ENCODE measurements around the gene GAB1.

Gene GAB1

GRCh38 chr4:143391261-143391660 lies 54.6 kb downstream of the GAB1 start:
- no peak for DNase-seq

- DNase-seq, result no peak
Observed at GRCh38 chr4:143391895-143392294, 55.2 kb downstream of the GAB1 start.

- no peak for DNase-seq
Observed at GRCh38 chr4:143393195-143393594, 56.5 kb downstream of the GAB1 start.

- no peak for DNase-seq
Observed at GRCh38 chr4:143394739-143395453, 58.2 kb downstream of the GAB1 start.

DNA sequence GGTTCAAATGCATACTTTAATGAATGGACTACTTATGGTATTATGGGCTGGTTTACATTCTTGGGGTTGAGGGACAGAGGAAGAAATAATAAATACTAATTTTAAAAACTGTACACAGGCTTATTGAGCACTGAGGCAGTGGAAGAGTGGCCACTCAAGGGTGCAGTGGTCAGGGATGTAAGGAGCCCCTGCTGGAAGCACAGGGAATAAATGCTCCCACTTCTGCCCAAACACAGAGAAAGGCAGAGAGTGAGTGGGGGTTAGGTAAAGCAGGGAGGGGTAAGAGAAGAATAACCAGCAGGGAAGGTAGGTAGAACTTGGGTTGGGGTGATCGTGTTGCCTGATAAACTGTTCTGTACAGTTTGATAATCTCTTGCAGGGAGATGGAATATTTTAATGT lies 60.0 kb downstream of the GAB1 start:
- DNase-seq, result no peak

GRCh38 chr4:143397335-143397734 lies 60.7 kb downstream of the GAB1 start:
- no peak for DNase-seq

GRCh38 chr4:143397887-143398286 lies 61.2 kb downstream of the GAB1 start:
- DNase-seq, result no peak

DNA sequence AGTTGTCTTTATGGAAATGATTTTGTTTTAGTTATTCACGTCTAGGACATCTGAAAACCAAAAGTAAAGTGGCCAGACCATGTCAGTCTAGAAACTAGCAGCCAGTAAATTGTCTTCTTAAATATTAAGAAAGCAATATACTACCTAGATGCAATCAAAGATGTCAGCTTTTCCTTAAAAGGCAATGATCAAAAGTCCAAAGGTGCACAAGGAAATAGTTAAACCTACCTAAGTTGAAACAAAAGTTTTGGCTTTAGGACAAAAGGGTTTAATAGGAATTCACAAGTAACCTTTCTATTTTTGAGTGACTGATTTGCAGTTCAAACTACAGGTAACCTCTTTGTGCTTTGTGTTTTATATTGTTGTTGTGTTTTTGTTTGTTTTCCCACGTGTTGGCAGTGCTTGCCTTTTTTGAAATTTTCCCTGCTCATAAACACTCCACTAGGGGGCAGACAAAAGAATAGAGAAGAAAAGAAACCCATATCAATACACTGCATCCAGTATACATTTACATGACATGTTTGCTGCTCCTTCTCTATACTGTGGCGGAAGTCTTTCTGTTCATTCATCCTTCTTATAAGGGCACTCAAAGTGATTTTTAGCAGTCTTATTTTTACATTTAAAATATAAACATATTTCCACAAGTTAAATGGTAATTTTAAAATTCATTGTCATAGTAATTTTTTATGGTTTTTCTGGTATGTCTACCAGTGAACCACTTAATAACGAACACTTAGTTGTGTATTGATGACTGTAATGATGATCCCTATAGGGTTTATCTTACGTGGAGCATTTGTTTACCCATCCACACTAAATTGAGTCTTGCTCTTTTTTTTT lies 62.7 kb downstream of the GAB1 start:
- DNase-seq, result peak in 1 of 2 experiments; percentile 17

DNA sequence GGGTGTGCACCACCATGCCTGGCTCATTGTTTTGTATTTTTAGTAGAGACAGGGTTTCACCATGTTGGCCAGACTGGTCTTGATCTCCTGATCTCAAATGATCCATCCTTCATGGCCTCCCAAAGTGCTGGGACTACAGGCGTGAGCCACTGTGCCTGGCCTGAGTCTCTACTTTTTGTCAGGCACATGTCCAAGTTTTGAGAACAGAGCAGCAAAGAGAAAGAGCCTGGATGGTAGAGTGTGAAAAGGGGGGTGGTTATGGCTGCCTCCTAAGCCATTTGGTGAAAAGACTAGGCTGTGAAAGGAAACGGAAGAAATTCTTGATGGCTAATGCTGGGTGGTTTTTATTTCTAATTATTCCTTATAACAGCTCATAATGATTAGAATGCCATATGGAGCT lies 63.4 kb downstream of the GAB1 start:
- no peak for DNase-seq

- DNase-seq, result no peak
Observed at GRCh38 chr4:143402776-143403552, 66.3 kb downstream of the GAB1 start.

DNA sequence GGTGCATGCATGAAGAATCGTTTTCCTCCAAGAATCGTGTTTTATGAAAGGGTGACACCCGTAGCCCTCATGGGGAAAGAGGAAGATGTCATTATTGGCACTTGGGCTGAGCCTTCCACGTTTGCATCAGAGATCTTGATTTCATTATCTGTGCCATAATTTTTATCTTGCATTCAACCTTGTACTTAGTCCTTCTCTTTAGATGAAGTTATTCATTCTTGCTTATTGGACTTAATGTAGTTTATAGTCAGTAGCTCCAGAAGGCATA lies 66.8 kb downstream of the GAB1 start:
- DNase-seq, result no peak

DNA sequence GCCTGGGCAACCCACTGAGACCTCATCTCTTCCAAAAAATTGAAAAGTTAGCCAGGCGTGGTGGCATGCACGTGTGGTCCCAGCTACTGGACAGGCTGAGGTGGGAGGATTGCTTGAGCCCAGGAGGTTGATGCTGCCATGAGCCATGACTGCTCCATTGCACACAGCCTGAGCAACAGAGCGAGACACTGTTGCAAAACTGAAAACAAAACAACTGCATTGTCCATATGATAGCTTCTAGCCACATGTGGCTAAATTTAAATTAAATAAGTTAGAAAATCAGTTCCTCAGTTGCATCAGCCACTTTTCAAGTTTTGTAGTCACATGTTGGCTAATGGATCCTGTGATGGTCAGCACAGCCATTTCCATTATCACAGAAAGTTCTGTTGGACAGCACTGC lies 67.9 kb downstream of the GAB1 start:
- no peak for DNase-seq

DNA sequence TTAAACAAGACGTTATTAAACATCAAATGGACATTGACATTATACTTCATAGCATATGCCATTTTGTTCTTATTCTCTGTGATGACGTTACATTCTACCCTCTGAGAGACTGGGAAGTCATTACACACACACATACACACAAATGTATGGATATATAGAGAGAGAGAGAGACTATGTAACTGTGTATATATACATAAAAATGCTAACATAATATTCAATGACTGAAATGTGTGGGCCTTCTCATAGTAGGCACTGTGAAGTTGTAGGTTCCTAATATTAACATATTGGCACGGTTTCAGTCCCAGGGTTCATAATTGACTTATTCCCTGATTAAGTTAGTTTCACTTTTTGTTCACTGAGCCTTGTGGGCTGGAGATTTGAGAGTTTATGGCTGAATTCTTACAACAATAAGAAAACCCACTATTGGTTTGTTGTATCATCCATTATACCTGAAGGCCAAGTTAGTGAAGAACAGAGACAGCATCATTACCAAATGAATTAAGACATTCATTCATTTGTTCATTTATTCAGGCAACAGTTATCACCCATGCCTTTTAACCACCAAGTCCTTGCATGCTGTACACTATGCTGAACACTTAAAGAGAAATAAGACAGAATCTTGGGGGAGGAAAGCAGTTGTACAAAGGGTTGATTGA lies 68.5 kb downstream of the GAB1 start:
- DNase-seq, result no peak

DNA sequence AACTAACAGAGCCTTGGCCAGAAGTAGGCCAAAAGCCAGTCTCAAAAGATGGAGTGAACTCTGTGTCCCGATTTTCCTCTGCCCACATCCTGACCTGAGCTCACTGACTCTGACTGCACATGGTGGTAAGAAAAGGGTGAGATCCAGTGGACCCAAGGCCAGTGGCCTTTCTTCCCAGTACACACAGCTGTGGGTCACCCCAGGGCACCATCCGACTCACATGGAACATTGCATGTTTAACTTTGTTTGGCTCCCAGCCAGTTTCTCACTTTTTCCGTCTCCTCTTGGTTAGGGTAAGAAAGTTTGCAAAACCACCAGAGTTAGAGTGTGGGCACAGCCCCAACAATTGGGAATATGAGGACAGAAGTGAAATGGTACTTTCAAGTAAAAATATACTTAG lies 69.8 kb downstream of the GAB1 start:
- no peak for DNase-seq

DNA sequence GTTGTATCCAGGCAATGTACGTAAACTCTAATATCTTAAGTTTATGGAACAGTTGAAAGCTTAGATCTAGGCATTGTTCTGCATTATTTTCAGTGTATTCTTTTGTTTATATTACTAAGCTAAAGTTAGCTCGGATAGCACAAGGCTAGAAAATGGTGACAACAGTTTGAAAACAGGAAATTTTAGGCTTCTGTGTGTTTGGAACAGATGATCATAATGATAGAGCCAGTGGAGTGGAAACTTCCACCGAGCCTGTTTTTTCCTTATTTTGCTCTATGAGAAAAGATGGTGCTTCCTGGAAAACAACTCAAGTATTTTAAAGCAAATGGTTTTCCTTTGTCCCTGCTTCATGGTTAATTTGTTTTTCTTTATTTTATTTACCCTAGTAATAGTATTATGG lies 70.8 kb downstream of the GAB1 start:
- DNase-seq, result no peak

GRCh38 chr4:143407888-143408287 lies 71.2 kb downstream of the GAB1 start:
- no peak for DNase-seq

DNA sequence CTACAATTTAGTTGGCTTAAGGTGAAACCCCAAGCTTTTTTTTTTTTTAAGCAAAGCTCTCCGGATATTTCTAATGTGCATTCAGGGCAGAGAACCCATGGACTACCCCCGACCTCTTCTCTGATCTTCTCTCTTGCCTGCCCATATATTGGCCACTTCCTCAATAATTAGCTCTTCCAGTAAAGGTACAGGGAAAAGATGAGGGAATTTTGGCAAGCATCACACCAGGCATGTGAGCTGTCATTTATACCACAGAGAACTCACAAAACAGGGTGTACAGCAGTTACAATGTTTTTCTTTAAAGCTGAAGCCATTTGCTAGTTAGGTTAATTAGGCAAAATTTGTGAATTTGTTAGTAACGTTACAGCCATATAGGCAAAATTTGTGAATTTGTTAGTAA lies 73.3 kb downstream of the GAB1 start:
- DNase-seq, result no peak

DNA sequence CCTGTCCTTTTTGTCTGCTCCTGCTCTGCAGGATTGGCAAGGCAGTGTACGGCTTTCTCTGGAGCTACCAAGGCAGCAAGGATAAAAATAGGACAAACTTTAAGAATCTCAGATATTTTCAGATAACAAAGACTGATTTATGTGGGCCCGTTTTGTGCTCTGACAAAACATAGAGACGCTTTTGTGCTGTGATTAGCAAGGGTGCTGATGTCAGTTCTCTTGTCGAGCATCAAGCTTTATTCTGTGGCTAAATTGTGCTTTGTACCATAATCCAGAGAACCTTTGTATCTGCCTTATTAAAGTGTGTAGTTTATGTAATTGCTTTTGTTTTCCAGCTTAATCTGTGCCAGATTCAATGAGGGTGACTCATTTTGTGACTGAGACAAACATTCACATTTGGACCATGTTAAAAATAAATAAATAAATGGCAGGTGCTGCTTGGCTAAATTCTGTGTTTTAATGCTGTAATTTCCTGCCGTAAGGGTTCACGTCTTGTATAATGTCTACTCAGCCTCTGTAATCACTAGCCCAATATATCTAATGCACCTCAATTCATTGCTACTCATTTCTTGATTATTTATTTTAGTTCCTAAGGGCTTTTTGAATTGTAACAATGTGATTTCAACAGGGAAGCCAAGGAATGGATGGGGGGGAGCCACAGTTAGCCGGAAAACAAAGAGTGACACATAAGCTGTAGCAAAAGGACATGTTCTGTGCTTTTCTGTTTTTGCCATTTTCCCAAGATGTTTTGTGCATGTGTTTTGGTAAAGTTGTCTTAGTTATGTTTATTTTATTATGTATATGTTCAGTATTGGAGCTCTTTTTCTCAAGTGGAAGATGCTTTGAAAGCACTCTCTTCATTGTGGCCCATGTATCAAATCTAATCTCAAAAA lies 75.1 kb downstream of the GAB1 start:
- no peak for DNase-seq

DNA sequence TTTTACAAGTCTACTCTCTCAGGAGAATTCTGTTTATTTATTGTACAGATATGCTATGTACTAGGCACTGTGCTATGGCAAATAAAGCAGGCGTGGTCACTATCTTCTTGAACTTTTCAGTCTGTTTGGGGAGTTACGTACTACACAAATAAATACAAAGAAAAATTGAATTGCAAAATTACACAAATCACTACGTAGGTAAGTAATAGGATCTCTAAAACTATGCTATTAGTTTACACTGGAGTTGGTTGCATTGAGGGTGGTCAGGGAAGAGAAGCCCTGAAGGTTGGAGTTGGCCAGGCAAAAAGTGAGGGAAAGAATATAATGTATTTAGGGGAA lies 75.7 kb downstream of the GAB1 start:
- DNase-seq, result no peak

- no peak for DNase-seq
Observed at GRCh38 chr4:143417679-143418403, 81.2 kb downstream of the GAB1 start.

GRCh38 chr4:143420227-143420626 lies 83.6 kb downstream of the GAB1 start:
- no peak for DNase-seq

DNA sequence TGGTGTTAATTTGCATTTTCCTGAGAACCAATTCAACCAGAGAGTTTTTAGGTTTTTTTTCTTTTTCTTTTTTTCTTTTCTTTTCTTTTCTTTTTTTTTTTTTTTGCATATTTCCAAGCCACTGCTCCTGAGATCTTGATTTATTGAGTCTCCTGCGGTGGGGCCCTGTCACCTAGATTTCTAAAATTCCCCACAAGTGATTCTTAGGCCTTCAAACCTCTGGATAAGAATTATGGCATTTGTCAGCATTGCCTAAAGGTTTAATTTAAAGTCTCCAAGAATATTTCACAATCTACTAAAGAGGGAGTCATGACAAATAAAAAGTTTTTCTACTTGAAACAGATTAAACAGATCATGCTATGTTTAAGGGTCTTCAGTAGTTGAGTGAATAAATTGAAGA lies 84.9 kb downstream of the GAB1 start:
- DNase-seq, result no peak

All from SW 1271 (cell line).